Body of pancreas (tissue), 4 donors: ENCODE measurements around the gene ADCYAP1R1.

Experiments
- CTCF ChIP-seq, 7 experiments: fragments of 450-650 bp in 4 of 7; fragments of 200-600 bp in 3 of 7; sonication (generic) in 3 of 7; IDR thresholded peaks; one replicate each; pipeline ENCODE4 v1.5.1; 2016 to 2019; ENCODE audit warnings: antibody characterized with exemption in 7 of 7
- POLR2A ChIP-seq, 3 donors: fragments of 450-650 bp; IDR thresholded peaks; one replicate each; pipeline ENCODE4 v1.6.1; 2016; ENCODE audit warnings: antibody characterized with exemption in 3 of 3, mild to moderate bottlenecking in 2 of 3

GRCh38 chr7:31023877-31024276 is 28.2 kb upstream of the ADCYAP1R1 start:
- TF ChIP-seq CTCF (IDR thresholded peaks at IDR 0.05) = no peak
- no peak for TF ChIP-seq POLR2A (IDR thresholded peaks at IDR 0.05)
